ENCODE results near the gene PARD6B.

The PARD6B gene

DNA sequence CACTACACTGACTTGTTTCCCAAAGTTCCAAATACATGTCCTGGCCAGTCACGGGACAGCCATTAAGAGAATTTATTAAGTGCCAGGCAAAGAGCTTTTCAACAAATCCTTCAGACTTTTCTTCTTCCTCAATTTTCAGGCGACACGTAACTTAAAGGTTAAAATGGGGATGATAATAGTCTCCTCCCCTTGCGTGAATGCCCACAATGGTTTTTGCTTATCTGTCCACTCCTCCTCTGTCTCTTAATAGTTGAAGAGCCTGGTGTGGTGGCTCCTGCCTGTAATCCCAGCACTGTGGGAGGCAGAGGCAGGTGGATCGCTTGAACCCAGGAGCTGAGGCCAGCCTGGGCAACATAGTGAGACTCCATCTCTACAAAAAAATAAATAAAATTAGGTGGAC, 11.4 kb upstream of the PARD6B start:
- DNase-seq (ENCODE audit: low read depth): no peak
- TF ChIP-seq, protein P1, sequence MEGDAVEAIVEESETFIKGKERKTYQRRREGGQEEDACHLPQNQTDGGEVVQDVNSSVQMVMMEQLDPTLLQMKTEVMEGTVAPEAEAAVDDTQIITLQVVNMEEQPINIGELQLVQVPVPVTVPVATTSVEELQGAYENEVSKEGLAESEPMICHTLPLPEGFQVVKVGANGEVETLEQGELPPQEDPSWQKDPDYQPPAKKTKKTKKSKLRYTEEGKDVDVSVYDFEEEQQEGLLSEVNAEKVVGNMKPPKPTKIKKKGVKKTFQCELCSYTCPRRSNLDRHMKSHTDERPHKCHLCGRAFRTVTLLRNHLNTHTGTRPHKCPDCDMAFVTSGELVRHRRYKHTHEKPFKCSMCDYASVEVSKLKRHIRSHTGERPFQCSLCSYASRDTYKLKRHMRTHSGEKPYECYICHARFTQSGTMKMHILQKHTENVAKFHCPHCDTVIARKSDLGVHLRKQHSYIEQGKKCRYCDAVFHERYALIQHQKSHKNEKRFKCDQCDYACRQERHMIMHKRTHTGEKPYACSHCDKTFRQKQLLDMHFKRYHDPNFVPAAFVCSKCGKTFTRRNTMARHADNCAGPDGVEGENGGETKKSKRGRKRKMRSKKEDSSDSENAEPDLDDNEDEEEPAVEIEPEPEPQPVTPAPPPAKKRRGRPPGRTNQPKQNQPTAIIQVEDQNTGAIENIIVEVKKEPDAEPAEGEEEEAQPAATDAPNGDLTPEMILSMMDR (IDR thresholded peaks at IDR 0.05; ENCODE audit: low read length, missing control alignments): no peak
- H3K4me3 ChIP-seq (replicated peaks; ENCODE audit: low read depth, low read length): no peak overlapping the region

DNA sequence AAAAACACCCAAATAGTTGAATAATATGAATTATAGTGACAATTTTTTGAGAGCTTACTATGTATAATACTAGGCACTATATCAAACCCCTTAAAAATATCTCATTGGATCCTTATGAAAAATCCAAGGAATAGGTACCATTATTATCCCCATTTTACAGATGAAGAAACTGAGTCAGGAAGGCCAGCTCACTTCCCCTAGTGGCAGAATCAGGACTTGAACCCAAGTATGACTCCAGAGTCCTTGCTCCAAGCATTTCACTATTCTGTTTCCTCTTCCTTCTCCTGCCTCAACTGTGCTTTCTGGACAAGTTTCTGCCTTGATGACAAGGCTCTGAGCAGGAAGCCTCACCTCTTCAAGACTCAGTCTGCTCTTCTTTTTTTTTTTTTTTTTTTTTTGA, 10.8 kb upstream of the PARD6B start:
- TF ChIP-seq, protein P1 (IDR thresholded peaks at IDR 0.05; ENCODE audit: low read length, missing control alignments): no peak
- no peak for DNase-seq (ENCODE audit: low read depth)
- no peak overlapping the region for H3K4me3 ChIP-seq (replicated peaks; ENCODE audit: low read depth, low read length)

DNA sequence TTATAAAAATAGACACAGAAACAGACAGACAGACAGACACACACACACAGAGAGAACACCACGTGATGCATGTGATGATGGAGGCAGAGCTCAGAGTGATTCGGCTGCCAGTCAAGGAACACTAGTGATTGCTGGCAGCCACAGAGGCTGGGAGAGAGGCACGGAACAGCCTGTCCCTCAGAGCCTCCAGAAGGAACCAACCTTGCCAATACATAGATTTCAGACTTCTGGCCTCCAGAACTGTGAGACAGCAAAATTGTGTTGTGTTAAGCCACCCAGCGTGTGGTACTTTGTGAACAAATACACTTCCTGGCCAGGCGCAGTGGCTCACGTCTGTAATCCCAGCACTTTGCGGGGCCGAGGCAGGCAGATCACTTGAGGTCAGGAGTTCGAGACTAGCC, 9.5 kb upstream of the PARD6B start:
- H3K4me3 ChIP-seq (replicated peaks; ENCODE audit: low read depth, low read length): no peak overlapping the region
- DNase-seq (ENCODE audit: low read depth): no peak
- TF ChIP-seq, protein P1 (IDR thresholded peaks at IDR 0.05; ENCODE audit: low read length, missing control alignments): no peak

DNA sequence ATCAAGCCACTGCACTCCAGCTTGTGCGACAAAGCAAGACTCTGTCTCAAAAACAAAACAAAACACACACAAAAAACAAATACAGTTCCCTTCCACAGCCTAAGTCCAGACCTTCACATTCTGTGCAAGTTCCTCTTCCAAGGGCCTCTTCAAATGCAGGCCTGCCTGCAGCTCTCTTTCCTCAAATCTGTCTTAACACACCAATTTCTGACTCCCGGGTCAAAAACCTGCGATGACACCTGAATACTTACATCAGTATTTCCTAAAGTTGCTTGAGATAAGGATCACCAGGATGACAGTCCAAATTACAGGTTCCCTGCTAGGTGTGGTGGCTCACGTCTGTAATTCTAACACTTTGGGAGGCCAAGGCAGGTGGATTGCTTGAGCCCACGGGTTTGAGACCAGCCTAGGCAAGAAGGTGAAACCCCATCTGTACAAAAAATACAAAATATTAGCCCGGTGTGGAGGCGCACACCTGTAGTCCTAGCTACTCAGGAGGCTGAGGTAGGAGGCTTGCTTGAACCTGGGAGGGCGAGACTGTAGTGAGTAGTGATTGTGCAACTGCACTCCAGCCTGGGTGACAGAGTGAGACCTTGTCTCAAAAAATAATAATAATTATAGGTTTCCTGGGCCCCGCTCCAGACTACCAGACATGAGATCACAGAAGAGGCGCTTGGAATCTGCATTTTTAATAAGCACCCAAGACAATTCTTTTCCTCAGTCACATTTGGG, 8.8 kb upstream of the PARD6B start:
- H3K4me3 ChIP-seq (replicated peaks; ENCODE audit: low read depth, low read length): no peak overlapping the region

DNA sequence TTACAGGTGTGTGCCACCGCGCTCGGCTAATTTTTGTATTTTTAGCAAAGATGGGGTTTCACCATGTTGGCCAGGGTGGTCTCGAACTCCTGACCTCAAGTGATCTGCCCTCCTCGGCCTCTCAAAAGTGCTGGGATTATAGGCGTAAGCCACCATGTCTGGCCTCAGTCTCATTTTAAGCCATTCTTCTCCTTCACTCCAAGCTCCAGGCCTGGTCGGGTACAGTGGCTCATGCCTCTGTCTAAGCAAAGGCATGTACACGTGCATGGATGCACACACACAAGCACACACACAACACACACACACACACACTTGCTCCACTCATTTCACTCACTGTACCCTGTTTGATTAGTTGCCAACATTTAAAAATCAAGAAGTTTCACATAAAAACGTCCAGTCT, 7.7 kb upstream of the PARD6B start:
- DNase-seq (ENCODE audit: low read depth): no peak
- no peak overlapping the region for H3K4me3 ChIP-seq (replicated peaks; ENCODE audit: low read depth, low read length)
- TF ChIP-seq, protein P1 (IDR thresholded peaks at IDR 0.05; ENCODE audit: low read length, missing control alignments): no peak

More for the DNA sequence above, 8.8 kb upstream of the PARD6B start:
- TF ChIP-seq, protein P1 (IDR thresholded peaks at IDR 0.05; ENCODE audit: low read length, missing control alignments): no peak
- DNase-seq (ENCODE audit: low read depth): no peak

DNA sequence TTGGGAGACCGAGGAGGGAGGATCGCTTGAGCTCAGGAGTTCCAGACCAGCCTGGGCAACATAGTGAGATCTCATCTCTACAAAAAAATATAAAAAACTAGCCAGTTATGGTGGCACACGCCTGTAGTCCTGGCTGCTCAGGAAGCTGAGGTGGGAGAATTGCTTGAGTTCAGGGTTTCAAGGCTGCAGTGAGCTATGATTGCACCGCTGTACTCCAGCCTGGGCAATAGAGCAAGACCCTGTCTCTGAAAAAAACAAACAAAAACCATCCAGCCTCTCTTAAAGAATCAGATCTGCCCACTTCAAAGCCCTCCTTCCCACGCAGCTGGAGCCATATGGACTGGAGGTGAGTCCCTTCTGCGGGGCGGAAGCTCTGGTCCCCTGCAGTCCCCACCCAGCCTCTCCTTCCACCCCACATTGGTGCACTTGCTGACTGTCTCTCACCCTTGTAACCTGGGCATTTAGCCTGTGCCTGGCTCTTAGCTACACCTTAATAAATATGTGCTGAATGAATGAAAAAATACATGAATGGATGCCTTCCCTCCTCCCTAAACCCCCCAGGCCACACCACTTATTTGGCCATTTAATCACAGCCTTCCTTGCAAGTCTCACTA, 7.2 kb upstream of the PARD6B start:
- no peak overlapping the region for H3K4me3 ChIP-seq (replicated peaks; ENCODE audit: low read depth, low read length)
- TF ChIP-seq, protein P1 (IDR thresholded peaks at IDR 0.05; ENCODE audit: low read length, missing control alignments): no peak
- no peak for DNase-seq (ENCODE audit: low read depth)

All from fibroblast of pulmonary artery (primary cell).